Stimulated activated CD8-positive, alpha-beta memory T cell treated with anti-CD3 and anti-CD28 coated beads, Interleukin-15, amount 100 ng/mL, for 24 hours (primary cell): ENCODE results near the gene LGALS1.

Experiments used
- DNase-seq: peaks from one replicate; pipeline ENCODE4 v3.0.0-alpha.2; 2020; ENCODE audit warnings: low read depth

The LGALS1 gene

GRCh38 chr22:37674951-37675929, at the start of gene LGALS1:
LGALS1 (plus strand) TSS chr22:37675636; CDS start chr22:37675703, 67 bp downstream.
- no peak for DNase-seq

DNA sequence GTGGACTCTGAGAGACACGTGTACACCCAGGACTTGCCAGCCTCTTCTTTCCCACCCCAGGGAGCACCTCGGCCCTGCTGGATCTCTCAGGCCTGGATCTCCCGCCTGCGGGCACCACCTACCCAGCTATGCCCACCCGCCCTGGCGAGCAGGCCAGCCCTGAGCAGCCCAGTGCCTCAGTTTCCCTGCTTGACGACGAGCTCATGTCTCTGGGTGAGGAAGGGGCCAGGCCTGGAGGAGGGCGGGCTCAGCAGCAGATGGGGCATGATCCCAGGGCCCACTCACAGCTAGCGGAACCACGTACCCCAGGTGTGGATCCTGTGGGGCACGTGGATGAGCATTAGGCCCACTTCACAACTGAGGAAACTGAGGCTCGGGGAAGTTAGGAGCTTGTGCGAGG, 49.7 kb upstream of the LGALS1 start:
- no peak for DNase-seq

GRCh38 chr22:37626144-37626543, 49.3 kb upstream of the LGALS1 start:
- no peak for DNase-seq

DNA sequence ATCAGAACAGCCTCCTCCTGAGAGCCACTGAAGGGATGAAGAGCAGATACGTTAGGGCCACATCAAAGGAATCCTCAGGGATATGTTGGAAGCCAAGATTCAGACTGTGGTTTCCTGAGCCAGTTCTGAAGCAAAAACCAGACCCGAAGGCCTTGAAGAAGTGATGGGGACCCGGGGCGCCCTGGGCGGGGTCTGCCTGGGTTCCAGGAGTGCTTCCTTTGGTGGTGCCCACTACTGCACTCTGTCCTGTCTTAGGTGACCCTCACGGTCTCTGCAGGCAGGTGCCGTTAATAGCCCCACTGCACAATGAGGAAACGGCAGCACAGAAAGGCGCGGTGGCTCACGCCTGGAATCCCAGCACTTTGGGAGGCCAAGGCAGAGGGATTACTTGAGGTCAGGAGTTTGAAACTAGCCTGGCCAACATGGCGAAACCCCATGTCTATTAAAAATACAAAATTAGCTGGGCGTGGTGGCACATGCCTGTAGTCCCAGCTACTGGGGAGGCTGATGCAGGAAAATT, 48.8 kb upstream of the LGALS1 start:
- no peak for DNase-seq

DNA sequence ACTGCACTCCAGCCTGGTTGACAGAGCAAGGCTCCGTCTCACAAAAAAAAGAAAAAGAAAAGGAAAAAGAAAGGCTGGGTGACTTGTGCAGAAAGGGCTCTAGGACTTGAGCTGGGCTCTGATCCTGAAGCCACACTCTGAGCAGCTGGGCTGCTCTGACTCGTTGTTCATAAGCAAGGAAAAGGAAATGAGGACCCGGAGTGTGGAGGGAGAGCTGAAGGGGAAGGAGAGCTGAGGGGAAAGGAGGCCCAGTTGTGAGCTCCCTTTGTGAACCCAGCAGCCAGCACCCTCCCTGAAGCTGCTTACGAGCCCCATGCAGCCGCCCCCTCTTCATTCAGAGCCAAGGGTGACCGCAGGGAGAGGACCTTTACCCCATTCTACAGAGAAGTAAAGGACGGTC, 48.3 kb upstream of the LGALS1 start:
- DNase-seq: no peak

DNA sequence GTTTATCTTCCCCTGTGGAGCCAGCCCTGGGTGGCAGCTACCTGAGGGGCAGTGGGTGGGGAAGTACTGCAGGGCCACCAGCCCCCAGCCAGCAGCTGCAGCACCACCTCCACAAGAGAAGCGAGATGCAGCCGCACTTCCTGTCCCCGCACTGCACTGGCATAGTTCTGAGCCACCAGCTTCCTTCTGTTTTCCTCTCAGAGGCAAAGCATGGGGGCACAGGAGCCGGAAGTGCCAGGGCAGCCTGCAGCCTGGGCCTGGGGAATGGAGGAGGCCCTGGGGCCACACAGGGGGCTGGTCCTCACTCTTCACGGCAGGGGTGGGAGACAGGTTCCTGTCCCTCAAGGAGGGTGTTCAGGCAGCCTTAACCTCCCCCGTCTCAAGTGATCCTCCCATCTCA, 47.9 kb upstream of the LGALS1 start:
- DNase-seq: no peak

DNA sequence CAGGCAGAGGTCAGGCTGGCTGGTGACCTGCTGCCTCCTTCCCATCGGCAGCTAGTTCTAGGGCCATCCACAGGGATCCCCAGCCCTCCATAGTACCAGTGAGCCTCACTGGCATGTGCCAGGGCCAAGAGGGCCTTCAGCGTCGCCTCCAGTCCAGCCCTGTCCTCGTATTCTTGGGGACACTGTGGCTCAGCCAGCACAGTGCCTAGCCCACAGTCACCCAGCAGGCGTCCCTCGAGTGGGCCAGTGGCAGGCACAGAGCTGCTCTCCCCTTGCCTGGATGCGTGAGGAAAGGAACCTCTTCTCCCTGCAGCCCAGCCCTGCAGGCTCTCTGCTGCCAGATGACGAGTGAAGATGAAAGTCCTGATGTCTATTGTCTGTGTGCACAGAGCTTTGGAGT, 46.6 kb upstream of the LGALS1 start:
- DNase-seq: no peak

GRCh38 chr22:37629928-37630327, 45.5 kb upstream of the LGALS1 start:
- DNase-seq: no peak

DNA sequence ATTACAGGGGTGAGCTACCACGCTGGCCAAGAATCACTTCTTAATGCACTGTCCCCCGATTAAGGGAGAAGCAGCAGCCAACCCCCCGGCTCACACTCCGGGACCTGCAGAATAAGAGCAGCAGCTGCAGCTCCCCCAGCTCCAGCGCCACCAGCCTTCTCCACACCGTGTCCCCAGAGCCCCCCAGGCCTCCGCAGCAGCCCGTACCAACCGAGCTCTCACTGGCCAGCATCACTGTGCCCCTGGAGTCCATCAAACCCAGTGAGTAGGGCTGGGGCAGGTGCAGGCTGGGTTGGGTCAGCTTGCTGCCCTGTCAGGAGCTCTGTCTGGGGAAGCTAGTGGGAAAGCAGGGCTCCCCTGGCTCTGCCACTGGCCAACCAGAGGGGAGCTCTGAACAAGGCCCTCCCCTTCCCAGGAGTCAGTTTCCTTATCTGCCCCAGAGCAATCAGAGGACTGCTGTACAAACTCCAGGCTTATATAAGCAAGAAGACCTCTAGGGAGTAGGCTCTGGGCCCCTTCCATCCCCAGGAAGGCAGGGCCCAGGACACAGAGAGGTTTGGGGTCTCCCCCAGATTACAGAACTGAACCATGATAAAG, 44.5 kb upstream of the LGALS1 start:
- DNase-seq: no peak

DNA sequence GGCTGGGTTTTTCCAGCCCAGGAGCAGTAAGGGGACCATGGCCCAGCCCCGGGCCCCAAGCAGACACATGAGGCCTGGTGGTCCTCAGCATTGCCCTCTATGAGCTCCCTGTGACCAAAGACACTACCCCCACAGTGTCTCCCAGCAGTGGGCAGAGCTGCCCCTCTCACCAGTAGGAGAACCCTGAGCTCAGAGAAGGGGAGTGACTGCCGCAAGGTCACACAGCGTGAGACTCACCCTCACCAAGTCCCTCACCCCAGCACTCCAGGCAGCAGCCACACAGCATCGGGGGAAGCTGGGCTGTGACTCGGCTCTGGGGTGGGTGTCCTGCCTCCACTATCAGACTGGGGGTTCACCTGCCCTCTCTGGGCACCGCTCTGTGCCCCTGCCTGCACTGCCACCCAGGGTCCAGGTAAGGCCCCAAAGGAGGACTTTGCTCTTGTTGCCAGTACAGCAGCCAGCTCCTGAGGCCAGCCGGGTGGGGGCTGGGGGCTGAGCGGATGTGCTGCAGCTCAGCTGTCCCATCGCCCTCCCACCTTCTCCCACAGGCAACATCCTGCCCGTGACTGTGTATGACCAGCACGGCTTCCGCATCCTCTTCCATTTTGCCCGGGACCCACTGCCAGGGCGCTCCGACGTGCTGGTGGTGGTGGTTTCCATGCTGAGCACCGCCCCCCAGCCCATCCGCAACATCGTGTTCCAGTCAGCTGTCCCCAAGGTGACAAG, 43.8 kb upstream of the LGALS1 start:
- no peak for DNase-seq

DNA sequence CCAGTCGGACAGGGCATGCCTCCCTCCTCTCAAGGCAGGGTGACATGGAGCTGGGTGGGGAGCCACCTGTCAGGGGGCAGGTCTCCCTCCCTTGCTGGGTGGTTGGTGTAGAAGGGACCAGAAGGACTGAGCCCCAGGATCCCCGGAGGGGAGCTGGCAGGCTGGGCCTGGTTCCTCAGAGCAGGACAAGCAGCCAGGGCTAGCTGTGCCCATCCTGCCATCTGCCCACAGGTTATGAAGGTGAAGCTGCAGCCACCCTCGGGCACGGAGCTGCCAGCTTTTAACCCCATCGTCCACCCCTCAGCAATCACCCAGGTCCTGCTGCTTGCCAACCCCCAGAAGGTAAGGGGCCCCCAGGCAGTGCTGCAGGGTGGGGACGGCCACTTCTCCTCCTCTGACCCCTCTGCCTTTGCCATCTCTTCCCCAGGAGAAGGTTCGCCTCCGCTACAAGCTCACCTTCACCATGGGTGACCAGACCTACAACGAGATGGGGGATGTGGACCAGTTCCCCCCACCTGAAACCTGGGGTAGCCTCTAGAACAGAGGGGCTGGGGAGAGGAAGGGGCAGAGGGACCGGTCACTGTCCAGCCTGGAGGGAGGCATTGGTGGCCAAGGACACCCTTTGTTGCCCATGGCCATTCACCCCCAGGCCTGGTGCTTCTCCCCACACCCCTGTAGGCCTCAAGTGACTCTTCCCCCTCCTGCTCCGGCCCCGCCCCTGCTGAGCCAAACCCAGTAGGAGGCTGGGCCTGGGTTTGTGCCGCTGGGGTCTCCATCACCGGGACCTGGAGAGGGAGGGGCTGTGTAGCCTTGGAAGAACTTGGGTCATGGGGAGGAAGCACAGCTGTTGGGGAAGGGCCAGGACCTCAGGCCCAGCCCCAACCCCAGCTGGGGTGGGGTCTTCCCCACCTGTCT, 43.0 kb upstream of the LGALS1 start:
- DNase-seq: no peak

DNA sequence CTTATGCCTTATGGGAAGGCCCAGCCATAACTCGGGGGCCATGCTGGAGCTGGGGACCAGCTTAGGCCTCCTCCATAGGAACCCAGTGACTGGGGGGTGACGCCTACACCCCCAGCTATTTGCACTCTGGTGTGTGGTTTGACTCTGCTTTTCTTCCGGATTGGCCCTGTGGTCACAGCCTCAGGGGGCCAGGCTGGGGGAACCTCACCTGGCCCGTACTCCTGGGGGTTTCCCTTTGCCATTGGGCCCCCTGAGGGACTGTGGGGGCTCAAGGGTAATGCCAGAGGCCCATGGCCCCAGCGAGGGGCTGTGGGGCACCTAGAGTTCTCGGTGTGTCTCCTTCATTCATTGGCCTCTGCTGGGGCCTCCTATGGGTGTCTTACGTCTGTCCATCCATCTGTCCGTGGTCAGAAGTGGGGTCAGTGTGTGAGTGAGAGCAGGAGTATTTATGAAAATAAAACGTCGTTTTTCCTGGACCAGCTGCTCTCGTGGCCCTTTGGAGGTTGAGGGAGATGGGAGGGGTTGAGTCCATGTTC, 42.3 kb upstream of the LGALS1 start:
- DNase-seq: no peak

DNA sequence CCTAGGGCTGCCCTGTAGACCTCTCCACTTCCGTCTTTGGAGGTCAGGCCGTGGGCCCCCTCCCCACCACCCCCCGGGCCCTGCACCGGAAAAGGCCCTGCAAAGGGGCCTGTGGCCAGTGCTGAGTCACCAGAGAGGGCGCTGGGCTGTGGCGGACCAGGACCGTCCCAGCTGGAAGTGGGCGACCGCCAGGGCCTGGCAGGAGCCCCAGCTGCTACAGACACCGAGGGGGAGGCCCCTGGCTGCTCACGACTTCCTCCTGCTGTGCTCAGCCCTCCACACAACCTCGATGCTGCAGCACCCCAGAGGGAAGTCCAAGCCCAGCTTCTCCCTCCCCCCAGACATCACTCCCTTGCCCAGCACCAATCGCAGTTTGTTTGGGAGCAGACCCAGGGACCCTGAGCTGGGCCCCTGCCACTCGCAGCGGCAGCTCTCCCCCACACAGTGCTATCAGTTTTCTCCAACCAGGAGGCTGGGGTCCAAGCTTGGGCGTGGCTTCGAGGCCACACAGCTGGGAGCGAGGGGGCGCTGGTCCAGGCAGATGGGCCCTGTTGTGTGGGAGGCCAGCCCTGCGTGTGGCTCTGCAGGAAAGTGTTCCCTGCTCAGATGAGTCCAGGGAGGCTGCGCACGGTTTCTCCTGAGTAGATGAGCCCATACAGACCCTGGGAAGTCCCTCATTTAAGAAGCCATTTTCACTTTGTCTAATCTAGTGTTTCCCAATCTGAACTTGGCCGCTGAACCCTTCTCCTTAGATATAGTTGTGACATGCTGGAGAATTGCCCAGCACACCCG, 41.6 kb upstream of the LGALS1 start:
- DNase-seq: no peak

- no peak for DNase-seq
Observed at GRCh38 chr22:37634417-37634924, 41.0 kb upstream of the LGALS1 start.

DNA sequence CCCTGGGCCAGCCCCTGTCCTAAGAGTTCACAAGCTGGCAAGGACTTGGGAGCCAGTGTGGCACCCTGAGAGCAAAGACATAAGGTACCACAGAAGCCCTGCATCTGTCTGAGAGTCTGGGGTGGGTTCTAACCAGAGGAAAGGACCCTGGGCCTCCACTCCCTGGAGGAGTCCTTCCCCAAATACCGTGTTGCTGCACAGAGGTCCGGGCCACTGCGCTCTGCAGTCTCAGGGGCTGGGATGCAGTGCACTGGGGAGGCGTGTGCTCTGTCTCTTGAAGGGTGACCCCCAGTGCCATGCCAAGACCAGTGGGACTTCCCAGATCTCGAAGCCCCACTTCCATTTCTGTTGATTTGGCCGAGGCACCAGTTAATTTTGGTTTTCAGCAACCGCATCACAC, 40.3 kb upstream of the LGALS1 start:
- DNase-seq: no peak

GRCh38 chr22:37636186-37636948, 39.1 kb upstream of the LGALS1 start:
- no peak for DNase-seq

- DNase-seq: no peak
Observed at GRCh38 chr22:37636949-37637273, 38.5 kb upstream of the LGALS1 start.

- no peak for DNase-seq
Observed at GRCh38 chr22:37638391-37639069, 36.9 kb upstream of the LGALS1 start.
